Prostate gland (tissue), 2 donors: ENCODE results near the gene PLAC1.

Experiments used
- CTCF ChIP-seq, 4 experiments: fragments of 200-600 bp in 2 of 4; fragments of 450-650 bp in 2 of 4; sonication (generic) in 2 of 4; IDR thresholded peaks; 1 replicate in 3 of 4; 2 replicates in 1 of 4; pipeline ENCODE4 v1.5.1; 2016 to 2019; ENCODE audit warnings: antibody characterized with exemption in 4 of 4, mild to moderate bottlenecking in 2 of 4, moderate library complexity in 2 of 4
- POLR2A ChIP-seq: fragments of 450-650 bp; IDR thresholded peaks from one replicate; pipeline ENCODE4 v1.6.1; 2016; ENCODE audit warnings: antibody characterized with exemption, mild to moderate bottlenecking
- POLR2AphosphoS5 ChIP-seq: sonication (generic); formaldehyde crosslinking; IDR thresholded peaks from one replicate; pipeline ENCODE4 v1.6.1; 2017; ENCODE audit warnings: antibody characterized with exemption

- no peak for TF ChIP-seq CTCF (IDR thresholded peaks at IDR 0.05)
- TF ChIP-seq POLR2AphosphoS5, result no peak
- no peak for TF ChIP-seq POLR2A
These were observed 35.4 kb upstream of the PLAC1 start for GRCh38 chrX:134693644-134694043.
